Upper lobe of left lung (tissue), 4 donors: ENCODE measurements around the gene EFNB2.

ENCODE experiments used
- CTCF ChIP-seq, 6 experiments: fragments of 450-650 bp in 4 of 6; fragments of 200-600 bp in 2 of 6; sonication (generic) in 2 of 6; IDR thresholded peaks; one replicate each; pipeline ENCODE4 v1.5.1; 2016 to 2019; ENCODE audit warnings: antibody characterized with exemption in 6 of 6
- EP300 ChIP-seq, 4 donors: sonication (generic); formaldehyde crosslinking; IDR thresholded peaks; one replicate each; pipeline ENCODE4 v1.5.1; 2017; ENCODE audit warnings: antibody characterized with exemption in 4 of 4, control low read depth in 2 of 4
- POLR2A ChIP-seq, 4 donors: fragments of 450-650 bp; IDR thresholded peaks; one replicate each; pipeline ENCODE4 v1.5.1; 2016 to 2017; ENCODE audit warnings: antibody characterized with exemption in 4 of 4, mild to moderate bottlenecking in 2 of 4
- POLR2AphosphoS5 ChIP-seq, 2 donors: sonication (generic); formaldehyde crosslinking; IDR thresholded peaks; one replicate each; pipeline ENCODE4 v1.5.1; 2017; ENCODE audit warnings: antibody characterized with exemption in 2 of 2

GRCh38 chr13:106488686-106489085 lies 46.8 kb downstream of the EFNB2 start:
- TF ChIP-seq CTCF (IDR thresholded peaks at IDR 0.05) (no peak), POLR2A (IDR thresholded peaks at IDR 0.05) (no peak), EP300 (IDR thresholded peaks at IDR 0.05) (no peak), POLR2AphosphoS5 (IDR thresholded peaks at IDR 0.05) (no peak)
